ENCODE data around the gene SEC23A.
"Not testable (repeated sequence)": the region's sequence is repeated elsewhere in the genome, so short reads cannot be mapped to it uniquely, and the experiment has no call there.

The SEC23A gene

DNA sequence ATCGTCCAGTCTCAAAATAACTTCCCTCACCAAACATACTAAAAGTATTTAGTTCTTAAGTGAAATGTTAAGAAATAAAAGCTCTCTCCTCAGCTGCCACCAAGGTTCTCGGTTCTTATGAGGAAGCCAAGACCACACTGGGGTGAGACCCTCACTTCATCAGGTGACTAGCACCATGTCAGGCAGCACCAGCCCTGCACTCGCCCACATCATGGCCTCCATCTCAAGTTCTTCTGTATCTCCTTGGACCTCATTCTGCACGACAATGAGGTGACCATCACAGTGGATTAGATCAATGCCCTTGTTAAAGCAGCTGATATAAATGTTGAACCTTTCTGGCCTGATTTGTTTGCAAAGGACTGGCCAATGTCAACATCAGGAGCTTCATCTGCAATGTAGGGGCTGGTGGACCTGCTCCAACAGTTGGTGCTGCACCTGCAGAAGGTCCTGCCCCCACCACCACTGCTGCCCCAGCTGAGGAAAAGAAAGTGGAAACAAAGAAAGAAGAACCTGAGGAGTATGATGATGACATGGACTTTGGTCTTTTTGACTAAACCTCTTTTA, 12.4 kb downstream of the SEC23A start:
- no peak for DNase-seq

DNA sequence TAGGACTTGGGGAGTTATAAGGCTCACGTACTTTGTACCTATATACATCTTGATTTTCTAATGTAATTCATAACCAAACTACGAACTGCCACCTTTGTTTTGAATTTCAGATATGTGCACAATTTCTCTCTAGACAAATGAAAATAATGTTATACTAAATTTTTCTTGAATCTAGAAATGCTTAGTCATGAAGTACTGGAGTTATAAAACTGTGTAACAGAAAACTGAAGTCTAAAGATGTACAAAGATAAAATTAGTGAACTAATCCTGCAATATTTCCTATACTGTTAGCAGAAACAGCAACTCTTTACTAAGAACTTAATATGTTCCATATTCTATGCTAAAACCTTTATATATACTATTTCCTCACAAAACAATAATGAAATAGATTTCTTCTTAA, 15.5 kb downstream of the SEC23A start:
- DNase-seq, result no peak

DNA sequence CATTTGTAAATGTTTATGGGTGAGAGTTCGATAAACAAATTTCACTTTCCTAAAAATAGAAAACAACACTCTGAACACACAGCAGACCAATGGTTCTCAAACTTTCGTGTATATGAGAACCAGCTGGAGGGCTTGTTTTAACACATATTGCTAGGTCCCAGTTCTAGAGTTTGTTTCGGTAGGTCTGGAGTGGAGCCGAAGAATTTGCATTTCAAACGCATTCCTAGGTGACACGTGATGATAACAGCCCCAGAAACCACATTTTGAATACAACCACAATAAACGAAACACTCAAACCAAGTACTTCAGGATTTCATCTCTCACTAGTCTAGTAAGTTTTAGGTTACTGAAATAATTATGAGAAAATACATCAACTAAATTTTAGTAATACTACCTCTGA, 17.1 kb downstream of the SEC23A start:
- DNase-seq, result no peak

DNA sequence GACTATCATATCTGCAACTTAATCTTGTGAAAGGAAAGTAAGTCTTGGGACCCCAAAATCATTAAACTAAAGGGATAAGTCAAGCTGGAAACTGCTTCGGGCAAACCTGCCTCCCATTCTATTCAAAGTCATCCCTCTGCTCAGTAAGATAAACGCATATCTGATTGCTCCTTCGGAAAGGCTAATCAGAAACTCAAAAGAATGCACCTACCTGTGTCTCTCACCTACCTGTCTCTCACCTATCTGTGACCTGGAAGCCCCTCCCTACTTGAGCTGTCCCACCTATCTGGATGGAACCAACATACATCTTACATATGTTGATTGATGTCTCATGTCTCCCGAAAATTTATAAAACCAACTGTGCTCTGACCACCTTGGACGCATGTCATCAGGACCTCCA, 19.9 kb downstream of the SEC23A start:
- DNase-seq, result no peak

DNA sequence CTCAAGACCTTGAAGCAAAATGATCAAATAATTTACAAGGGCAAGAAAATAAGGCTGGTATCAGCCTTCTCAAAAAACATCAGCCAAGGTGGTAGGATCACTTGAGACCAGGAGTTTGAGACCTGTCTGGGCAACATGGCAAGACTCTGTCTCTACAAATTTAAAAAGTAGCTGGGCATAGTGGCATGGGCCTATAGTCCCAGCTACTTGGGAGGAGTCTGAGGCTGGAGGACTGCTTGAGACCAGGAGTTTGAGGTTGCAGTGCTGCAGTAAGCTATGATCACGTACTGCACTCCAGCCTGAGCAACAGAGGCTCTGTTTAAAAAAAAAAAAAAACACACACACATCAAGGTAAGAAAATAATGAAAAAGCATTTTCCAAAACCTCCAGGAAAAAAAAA, 22.1 kb downstream of the SEC23A start:
- DNase-seq, result no peak

DNA sequence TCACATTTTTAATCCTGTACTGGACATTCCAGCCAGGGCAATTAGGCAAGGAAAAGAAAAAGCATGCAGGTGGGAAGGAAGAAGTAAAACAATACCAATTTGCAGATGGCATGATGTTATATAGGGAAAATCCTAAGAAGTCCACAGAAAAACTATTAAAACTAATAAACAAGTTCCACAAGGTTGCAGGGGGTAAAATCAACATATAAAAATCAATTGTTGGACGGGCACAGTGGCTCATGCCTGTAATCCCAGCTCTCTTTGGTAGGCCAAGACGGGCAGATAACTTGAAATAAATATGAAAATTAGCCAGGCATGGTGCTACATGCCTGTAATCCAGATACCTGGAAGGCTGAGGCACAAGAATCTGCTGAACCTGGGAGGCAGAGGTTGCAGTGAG, 31.9 kb downstream of the SEC23A start:
- DNase-seq, result no peak

DNA sequence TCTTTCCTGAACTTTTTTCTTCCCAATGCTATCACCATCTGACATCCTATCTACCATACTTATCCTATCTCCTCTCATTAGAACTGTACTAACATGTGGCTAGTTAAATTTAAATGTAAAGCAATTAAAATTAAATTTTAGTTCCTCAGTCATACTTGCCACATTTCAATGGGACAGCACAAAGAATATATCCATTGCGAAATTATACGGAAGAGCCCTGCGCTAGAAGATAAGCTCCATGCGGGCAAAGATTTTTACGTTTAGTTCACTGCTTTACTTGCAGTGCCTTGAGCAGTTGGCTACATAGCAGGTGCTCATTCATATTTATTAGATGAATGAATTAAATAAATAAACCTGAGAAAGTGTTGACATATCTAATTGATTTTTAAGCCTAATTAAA, 33.1 kb downstream of the SEC23A start:
- no peak for DNase-seq

DNA sequence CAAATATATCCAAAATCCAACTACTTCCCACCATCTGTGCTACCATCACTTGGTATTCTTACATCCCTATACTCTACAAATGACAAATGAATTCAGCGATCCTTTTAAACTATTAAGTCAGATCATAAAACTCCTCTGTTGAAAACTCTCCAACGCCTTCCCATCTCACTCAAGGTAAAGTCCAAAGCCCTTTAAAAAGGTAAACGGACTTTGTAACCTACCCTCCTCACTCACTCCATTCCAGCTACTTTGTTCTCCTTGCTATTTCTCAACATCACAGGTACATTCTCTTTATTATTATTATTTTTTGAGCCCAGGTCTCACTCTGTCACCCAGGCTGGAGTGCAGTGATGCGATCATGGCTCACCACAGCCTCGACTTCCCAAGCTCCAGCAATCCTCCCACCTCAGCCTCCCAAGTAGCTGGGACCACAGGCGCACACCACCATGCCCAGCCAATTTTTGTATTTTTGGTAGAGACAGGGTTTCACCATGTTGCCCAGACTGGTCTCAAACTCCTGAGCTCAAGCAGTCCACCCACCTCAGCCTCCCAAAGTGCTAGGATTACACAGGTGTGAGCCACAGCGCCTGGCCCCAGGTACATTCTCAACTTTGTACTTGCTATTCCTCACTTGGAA, 33.7 kb downstream of the SEC23A start:
- not testable (repeated sequence) for DNase-seq

DNA sequence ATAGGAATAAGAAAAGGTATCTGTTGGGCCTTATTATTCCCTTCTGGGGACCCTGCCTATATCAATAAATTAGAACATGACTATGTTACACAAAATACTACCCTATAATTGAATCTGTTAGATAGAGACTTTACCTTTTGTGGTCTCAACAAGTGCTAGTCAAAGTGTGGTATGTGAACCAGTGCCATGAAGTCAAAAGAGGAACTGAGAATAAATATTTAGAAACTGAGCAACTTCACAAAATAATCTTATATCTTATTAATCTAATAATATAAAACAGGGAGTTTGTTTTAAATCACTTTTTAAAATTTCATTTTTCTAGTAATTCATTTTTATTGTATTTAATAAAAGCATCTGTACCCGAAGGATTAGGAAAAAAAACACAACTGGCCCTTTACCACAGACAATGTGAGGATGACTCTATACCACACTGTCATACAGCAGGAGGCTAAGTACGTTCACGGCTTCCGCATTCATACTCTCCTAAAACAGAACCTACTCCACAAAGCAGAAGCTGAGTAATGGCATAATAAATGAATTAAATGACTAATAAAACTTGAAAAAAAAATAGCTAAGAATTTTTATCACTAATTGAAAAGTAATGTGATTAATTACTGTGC, 42.1 kb downstream of the SEC23A start:
- DNase-seq, result no peak

DNA sequence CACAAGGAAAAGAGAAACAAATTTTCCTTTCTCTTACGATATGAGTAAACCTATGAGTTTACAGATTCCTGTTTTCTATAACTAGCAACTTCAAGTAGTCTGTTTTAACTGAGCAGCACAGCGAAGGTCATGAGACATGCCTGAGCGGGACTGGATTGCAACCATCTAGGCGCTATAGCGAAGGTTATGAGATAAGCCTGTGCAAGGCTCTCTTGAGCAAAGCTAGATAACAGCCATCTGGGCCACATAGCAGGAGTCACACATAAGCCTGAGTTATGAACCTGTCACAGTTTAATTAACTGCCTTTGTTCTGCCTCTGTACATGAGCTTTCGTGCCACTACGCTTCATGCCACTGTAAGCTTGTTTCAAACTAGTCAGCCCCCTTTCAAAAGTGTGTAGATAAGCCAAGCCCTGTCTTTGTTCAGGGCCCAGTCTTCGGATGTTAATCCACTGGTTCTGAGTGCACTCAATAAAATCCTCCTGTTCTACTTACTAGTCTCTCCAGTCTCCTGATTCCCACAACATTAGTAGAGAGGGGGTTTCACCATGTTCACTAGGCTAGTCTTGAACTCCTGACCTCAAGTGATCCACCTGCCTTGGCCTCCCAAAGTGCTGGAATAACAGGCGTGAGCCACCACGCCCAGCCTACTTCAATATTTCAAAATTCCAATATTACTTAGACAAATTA, 47.1 kb downstream of the SEC23A start:
- no peak for DNase-seq

DNA sequence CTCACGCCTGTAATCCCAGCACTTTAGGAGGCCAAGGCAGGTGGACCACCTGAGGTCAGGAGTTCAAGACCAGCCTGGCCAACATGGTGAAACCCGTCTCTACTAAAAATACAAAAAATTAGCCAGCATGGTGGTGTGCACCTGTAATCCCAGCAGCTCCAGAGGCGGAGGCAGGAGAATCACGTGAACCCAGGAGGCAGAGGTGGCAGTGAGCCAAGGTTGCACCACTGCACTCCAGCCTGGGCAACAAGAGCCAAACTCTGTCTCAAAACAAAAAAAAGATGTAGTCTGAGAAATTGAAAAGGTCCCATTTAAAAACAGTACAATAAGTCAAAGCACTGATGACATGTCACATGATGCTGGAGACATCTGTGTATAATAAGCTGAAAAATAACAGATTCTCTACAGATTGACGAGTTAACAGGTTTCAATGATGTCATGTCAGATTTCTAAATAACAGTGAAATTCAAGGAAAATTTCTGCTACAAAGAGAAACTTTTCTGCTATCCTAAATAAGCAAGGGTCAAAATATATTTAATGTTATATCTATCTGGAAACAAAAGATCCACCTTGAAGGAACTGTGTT, 50.1 kb downstream of the SEC23A start:
- not testable (repeated sequence) for DNase-seq

DNA sequence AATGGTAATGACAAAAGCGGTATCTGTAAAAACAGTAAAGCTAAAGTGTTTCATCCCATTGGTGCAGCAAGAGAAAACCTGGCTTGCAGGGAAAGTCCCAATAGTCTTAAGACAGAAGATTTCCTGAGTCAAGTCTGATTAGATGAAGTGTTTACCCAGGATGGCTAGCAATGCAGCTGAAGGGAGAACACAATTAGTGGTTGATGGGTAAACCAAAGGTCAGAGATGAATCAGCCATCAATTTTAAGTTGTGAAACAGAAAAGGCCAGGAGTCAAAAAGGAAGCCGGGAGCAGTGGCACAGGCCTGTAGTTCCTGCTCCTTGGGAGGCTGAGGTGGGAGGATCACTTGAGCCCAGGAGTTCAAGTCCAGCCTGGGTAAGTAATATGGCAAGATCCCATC, 52.6 kb downstream of the SEC23A start:
- no peak for DNase-seq

DNA sequence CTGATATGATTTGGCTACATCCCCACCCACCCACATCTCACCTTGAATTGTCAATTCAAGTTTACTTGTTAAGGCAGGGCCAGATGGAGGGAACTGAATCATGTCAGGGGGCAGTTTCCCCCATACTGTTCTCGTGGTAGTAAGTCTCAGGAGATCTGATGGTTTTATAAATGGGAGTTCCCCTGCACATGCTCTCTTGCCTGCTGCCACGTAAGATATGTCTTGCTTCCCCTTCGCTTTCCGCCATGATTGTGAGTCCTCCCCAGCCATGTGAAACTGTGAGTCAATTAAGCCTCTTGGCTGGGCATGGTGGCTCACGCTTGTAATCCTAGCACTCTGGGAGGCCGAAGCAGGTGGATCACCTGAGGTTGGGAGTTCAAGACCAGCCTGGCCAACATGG, 57.1 kb downstream of the SEC23A start:
- DNase-seq, result not testable (repeated sequence)

DNA sequence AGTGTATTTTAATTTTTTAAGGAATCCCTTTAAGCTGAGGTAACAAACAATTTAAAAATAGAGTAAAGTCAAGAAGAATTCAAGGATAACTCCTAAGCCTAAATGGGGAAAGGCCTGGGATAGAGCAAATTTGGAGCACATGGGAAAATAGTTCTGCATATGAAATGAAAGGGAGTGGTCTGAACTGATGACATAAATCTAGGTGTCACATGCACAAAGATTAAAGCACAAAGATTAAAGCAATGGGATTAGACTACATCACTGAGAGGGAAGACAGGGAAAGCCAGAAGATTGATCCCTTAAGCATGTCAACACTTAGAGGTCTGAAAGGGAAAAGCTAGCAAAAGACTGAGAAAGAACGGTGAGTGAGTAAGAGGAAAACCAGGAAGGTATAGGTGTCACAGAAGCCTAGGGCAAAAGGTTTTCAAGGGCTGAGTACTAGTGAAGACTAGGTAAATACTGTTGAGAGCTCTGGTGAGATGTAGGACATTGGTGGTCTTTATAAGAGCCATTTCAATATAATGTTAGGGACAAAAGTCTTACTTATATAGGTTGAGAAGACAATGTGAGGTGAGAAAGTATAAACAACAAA, 59.6 kb downstream of the SEC23A start:
- DNase-seq, result no peak

DNA sequence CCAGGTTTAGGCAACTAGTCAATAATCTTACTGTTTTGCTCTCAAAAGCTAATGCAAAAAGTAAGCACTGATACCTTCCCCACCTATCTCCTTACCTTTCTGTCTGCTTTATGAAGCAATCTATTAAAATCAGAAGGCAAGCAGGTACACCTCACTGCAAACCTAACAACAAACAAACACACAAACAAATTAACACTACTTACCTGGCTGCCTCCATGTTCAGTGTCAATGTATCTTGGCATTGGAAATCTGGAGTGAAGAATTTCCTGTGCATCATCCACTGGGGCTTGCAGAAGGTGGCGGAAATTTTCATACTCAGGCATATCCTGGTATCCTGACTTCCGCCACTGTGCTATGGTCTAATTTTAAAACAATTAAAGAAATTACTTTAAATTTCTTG, 62.5 kb downstream of the SEC23A start:
- no peak for DNase-seq

DNA sequence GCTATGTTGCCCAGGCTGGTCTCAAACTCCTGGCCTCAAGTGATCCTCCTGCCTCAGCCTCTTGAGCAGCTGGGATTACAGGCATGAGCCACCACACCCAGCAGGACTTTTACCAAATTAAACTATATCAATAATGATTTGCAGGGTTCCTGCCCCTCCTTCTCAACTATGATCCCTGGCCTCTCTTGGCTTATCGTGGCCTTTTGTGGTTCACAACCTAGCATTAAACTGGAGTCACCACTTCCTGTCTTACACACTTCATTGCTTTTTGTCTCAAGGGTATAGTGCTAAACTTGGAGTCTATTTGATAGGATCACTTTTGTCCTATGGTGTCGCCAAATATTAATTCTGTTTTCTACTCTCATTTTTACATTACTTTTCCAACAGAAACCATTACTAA, 64.5 kb downstream of the SEC23A start:
- DNase-seq, result no peak

DNA sequence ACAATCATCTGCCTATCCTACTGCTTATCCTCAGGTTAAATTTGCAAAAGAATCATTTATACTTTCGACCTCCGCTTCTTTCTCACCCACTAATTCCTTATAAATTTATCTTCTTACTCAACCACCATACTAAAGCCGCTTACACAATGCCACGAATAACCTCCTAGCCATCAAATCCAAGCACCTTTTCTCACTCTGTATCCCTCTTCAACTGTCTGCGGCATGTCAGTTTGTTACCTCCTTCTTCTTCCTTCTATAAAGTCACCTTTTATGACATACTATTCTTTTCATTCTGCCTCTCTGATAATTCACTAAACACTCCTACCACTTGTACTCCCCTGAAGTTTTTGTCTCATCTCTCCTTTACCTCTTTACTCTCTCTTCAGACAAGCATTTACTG, 66.3 kb downstream of the SEC23A start:
- DNase-seq, result no peak

DNA sequence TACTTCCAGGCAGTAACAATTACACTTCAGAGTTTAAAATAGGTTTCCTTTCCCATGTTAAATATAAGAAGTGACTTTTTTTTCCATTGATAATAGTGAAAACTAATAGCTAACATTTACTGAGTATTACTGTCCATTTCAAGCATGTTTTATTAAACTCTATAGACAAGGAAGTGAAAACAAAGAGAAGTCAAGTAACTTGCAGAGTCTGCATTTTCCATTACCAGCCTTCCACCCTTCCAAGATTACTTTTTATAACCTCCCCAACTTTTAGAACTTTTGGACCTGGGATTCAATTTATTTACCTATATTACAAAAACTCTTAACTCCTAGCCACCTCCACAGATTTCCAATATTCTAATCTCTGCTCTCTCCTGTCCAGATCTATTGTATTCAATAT, 67.7 kb downstream of the SEC23A start:
- no peak for DNase-seq

DNA sequence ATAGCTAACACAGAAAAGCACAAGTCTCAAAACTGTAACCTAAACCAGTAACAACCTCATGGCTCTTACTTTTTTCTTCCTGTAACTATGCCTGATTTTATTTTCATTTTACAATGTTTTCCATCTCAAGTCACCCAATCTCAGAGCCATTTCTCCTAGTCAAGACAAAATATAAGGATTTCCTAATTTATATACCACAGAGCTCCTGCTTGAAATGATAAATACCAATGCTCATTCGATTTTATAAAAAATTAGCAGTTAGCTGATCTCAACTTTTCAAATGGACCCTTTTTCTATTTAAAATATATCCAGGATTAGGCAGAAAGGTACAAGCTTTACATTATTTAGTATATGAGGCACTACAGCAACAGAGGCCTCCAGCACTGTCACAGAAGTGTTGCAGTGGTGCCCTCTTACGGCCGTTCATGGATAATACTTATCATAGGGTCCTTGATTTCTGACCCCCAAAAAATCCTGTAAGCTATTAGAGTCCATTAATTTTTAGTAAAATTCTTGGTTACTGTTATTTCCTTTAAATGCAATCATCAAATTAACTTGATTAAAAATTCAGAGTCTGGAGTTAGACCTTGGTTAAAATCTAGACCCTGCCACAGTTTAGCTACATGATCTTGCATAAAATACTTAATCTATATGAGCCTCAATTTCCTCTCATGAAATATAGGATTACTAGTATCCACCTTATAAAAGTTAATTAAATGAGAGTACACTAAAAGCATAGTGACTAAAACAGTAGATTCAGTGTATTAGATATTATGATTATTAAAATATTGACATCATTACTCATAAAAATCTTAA, 68.3 kb downstream of the SEC23A start:
- DNase-seq, result no peak

DNA sequence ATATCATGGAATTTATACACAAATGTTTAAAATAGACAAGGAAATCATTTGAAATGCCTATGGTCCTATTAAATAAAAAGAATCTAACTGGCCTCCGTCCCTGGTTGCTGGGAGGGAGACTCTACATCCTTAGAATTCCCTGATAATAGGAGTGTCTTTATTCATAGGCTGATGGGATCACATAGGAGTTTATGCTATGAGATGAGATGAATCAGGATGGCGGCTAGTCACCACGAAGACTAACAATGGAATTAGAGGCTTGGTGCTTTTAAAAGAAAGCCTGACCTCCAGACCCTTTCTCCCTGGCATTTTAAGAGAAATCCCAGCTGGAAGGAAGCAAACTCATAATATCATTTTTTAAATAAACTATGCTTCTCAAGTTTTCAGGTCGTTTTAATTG, 69.7 kb downstream of the SEC23A start:
- DNase-seq, result no peak

DNA sequence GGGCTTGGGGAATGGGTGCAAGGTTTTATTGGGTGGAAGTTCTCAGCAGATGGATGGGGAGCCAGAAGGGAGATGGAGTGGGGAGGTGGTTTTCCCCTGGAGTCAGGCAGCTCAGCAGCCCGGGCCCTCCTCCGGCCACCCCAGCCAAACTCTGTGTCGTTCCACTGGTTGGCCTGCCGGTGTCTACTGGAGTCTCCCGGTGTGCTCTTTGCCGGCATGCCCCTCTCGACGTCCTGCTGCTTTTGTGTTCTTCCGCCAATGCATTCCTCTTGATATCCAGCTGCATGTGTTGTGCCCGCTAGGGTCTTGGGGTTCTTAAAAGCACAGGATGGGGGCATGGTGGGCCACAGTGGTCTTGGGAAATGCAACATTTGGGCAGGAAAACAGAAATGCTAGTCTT, 72.8 kb downstream of the SEC23A start:
- DNase-seq, result no peak

DNA sequence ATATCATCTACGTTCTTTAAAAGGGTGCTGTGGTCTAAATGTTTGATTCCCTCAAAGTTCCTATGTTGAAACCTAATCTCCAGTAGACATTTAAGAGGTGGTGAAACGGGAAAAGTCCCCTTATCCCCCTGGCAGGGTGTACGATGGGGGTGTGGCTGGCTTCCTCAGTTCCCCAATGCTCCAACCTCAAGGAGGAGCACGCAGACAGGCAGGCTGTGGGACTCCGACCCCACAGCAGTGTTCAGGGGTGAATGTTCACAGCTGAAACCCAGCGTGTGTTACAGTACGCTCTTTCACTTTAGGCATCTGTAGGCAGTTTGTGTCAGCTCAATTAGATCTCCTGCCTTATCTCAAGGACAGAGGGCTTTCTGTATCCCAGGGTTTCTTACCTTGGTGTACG, 73.2 kb downstream of the SEC23A start:
- DNase-seq, result no peak

DNA sequence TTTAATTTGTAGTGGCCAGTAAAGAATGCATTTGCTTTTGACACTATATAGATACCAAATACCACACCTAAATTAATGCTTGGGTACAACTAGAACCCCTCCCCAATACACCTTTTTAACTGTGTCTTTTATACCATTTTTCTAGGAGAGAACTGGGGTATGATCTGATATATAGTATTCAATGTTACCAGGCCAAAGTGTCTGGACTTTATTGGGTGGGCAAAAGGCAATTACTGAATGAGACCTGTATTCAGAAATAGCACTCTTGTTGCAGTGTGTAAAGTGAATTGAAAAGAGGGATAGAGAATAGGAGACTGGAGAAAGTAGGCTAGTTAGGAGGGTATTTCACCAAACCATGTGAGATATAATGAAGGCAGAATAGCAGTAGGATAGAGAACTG, 74.4 kb downstream of the SEC23A start:
- DNase-seq, result no peak

Measured in NCI-H2107 (cell line).